Tibial artery (tissue), 4 donors: ENCODE data around the gene PSMG1.

ENCODE experiments used
- DNase-seq, 2 donors: peaks; one replicate each; pipeline ENCODE4 v3.0.0-alpha.2; 2019
- H3K27ac ChIP-seq, 2 donors: fragments of 200-600 bp; sonication (generic) in 1 of 2; 1 replicate in 1 of 2; 2 replicates in 1 of 2; pipeline ENCODE4 v1.5.1; 2018 to 2019; ENCODE audit warnings: mild to moderate bottlenecking in 1 of 2
- H3K27me3 ChIP-seq, 2 donors: fragments of 200-600 bp; sonication (generic) in 1 of 2; one replicate each; pipeline versions ENCODE4 v1.5.1 to v1.6.0; 2016 to 2019
- H3K36me3 ChIP-seq, 3 donors: fragments of 200-600 bp; sonication (generic) in 2 of 3; one replicate each; pipeline ENCODE4 v1.5.1; 2016 to 2019; ENCODE audit warnings: mild to moderate bottlenecking in 2 of 3
- H3K4me1 ChIP-seq, 4 donors: fragments of 200-600 bp; sonication (generic) in 2 of 4; 1 replicate in 3 of 4; 2 replicates in 1 of 4; pipeline ENCODE4 v1.5.1; 2016 to 2019
- H3K4me3 ChIP-seq, 2 donors: fragments of 200-600 bp; sonication (generic) in 1 of 2; 1 replicate in 1 of 2; 2 replicates in 1 of 2; pipeline ENCODE4 v1.5.1; 2018 to 2019; ENCODE audit warnings: mild to moderate bottlenecking in 2 of 2
- H3K9me3 ChIP-seq, 3 donors: fragments of 200-600 bp; sonication (generic) in 1 of 3; one replicate each; pipeline ENCODE4 v1.5.1; 2016 to 2019
- CTCF ChIP-seq, 2 experiments: fragments of 200-600 bp in 1 of 2; fragments of 450-650 bp in 1 of 2; IDR thresholded peaks; one replicate each; pipeline ENCODE4 v1.5.1; 2017 to 2019; ENCODE audit warnings: antibody characterized with exemption in 2 of 2, mild to moderate bottlenecking in 1 of 2, moderate library complexity in 1 of 2
- intact Hi-C: fragments of 100-400 bp; cut with DNase I; formaldehyde crosslinking; loops from one replicate; pipeline ENCODE4 v1.15.0; 2023; ENCODE audit warnings: low total_unique reads

Gene PSMG1

DNA sequence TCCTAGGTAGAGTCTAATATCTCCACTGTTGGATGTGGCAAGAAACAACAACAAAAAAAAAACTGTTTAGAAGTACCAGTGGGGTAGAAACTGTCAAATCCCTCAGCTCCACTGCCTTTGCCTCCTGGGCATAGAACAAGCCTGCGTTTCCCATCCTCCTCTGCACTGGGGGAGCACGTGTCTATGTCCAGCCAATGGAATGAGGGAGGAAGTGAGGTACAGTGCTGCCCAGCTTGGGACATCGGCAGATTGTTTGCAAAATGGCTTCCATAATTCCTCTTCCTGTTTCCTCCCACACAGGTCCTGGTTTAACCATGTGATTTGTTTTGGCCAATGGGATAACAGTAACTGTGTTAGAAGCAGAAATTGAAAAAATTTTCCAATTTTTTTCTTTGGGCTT is 39.1 kb downstream of the PSMG1 start:
- no peak for TF ChIP-seq CTCF (IDR thresholded peaks at IDR 0.05)
- intact Hi-C loops: no loop called here

GRCh38 chr21:39142972-39143371 is 40.3 kb downstream of the PSMG1 start:
- Histone ChIP-seq H3K9me3 (no peaks in the 10 kb centered on the region), H3K27me3 (no peaks in the 10 kb centered on the region), H3K36me3 (no peaks in the 10 kb centered on the region), H3K4me3 (no peak overlapping the region), H3K27ac (no peak overlapping the region), H3K4me1 (peaks cover 0 to 3% (median 0%) of the 10 kb centered on the region in 4 donors)
- intact Hi-C loops: no loop called here
- no peak for TF ChIP-seq CTCF (IDR thresholded peaks at IDR 0.05)
- no peak for DNase-seq

More for the DNA sequence above, 39.1 kb downstream of the PSMG1 start:
- Histone ChIP-seq H3K27me3 (no peaks in the 10 kb centered on the region), H3K27ac (no peak overlapping the region), H3K9me3 (no peaks in the 10 kb centered on the region), H3K36me3 (no peaks in the 10 kb centered on the region), H3K4me1 (no peaks in the 10 kb centered on the region), H3K4me3 (no peak overlapping the region)
- DNase-seq: no peak

- intact Hi-C loops: no loop called here
- TF ChIP-seq CTCF (IDR thresholded peaks at IDR 0.05): no peak
- H3K9me3 ChIP-seq: no peaks in the 10 kb centered on the region
- H3K4me3 ChIP-seq: no peak overlapping the region
- H3K27ac ChIP-seq: no peak overlapping the region
- no peaks in the 10 kb centered on the region for H3K27me3 ChIP-seq
- peaks cover 0 to 4% (median 1%) of the 10 kb centered on the region in 4 donors for H3K4me1 ChIP-seq
- no peak for DNase-seq
- no peaks in the 10 kb centered on the region for H3K36me3 ChIP-seq
Observed at GRCh38 chr21:39141502-39141901, 41.7 kb downstream of the PSMG1 start.

DNA sequence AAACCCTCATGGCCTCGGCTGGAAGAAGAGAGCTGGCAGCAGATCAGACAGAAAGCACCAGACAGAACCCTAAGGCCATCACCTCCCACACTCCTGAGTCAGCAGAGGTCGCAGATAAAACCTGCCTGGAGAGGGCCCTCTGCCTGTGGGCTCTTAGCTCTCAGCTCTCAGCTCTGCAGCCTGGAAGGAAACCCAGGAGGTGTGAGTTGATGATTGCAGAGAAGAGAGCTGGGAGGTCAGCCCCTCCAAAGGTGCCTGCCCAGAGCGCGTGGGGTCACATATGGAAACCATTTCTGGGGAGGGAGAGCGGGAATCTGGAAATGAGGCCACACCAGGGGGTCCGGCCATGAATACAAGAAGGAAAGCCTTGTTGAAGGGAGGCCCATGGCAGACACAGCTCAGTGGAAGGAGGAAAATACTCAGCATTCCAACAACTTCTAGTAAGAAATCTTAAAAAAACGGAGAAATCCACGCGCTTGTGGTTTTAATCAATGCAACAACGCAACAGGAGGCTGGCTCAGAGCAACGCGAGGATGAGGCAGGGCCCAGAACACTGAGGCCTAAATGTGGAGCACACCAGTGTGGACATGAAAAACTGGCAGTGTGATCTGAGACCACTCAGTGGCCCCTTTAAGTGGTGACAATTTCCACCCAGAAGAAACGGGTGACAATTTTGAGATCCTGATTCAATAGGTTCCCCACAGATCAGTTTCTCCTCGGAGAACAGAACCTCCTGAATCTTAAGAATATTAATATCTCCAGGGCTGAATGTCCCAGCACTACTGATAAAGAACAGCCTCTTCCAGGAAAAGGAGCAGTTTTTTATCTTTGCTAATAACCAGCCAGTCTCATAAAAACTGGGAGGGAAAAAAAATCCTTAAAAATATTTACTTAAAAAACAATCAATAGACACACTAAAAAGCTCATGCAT is 45.7 kb downstream of the PSMG1 start:
- Histone ChIP-seq H3K27ac (no peak overlapping the region), H3K4me1 (peaks cover 0 to 4% (median 1%) of the 10 kb centered on the region in 4 donors), H3K9me3 (no peaks in the 10 kb centered on the region), H3K27me3 (no peaks in the 10 kb centered on the region), H3K4me3 (no peak overlapping the region), H3K36me3 (no peaks in the 10 kb centered on the region)
- no peak for TF ChIP-seq CTCF (IDR thresholded peaks at IDR 0.05)
- intact Hi-C loops: loop anchor here (5.0 kb wide), 3 partner anchors 405 to 910 kb away; no protein-coding TSS in a partner anchor
- no peak for DNase-seq

DNA sequence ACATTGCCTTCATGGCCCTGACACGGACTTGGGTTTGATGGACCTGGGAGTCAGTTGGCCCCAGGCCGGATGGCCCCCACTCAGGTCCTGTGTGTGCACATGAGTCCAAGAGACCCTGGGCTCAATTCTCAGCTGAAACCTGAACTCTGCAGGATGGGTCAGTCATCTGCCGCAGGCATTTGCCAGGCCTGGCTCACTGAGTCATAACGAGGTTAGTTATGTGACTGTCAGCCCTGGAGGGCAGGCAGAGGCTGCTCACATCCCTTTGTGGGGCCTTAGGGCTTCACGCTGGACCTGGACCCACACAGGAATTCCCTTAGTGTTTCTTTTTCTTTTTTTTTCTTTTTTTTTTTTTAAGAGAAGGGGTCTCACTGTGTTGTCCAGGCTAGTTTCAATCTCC is 46.5 kb downstream of the PSMG1 start:
- intact Hi-C loops: loop anchor here (5.0 kb wide), 3 partner anchors 404 to 909 kb away; no protein-coding TSS in a partner anchor
- H3K36me3 ChIP-seq: no peaks in the 10 kb centered on the region
- no peak for DNase-seq
- H3K4me3 ChIP-seq: no peak overlapping the region
- H3K4me1 ChIP-seq: peaks cover 0 to 4% (median 1%) of the 10 kb centered on the region in 4 donors
- TF ChIP-seq CTCF (IDR thresholded peaks at IDR 0.05): no peak
- no peaks in the 10 kb centered on the region for H3K9me3 ChIP-seq
- no peak overlapping the region for H3K27ac ChIP-seq
- H3K27me3 ChIP-seq: no peaks in the 10 kb centered on the region
